ENCODE data around the gene DPP4.

DNA sequence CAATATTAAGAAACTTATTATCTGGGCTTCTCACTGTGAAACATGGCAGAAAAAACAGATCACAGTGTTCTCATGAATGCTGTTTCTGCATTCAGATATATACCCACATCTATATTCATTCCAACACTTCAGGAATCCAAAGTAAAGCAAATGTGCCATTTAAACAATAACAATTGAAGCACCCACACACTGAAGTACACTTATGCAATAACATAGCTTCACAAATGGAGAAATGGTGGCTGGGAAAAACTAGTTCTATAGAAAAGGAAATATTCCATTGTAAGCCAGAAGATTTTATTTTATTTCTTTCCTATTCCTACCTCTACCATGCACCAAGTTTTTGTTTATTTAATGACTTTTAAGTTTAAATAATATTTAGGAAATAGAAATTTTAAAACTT lies 111.9 kb downstream of the DPP4 start:
- TF ChIP-seq EZH2 (IDR thresholded peaks at IDR 0.05; ENCODE audit: insufficient read depth, poor library complexity, severe bottlenecking) (no peak), EZH2phosphoT487 (IDR thresholded peaks at IDR 0.05; ENCODE audit: insufficient read depth, low read depth) (no peak)
